A549 (cell line): Measurements from ENCODE around the gene ANKRD28. TPM values are rescaled to one million over a fixed set of nuclear protein-coding genes. Genes with fewer than 3 reads are reported as not detected.

ENCODE experiments used
- ATAC-seq, 2 experiments: fragments of 200-7000 bp in 1 of 2; fragments of >200 bp in 1 of 2; cut with Nextera tagmentation in 1 of 2; cut with Tn5 transposase in 1 of 2; 3 replicates each; pipeline versions ENCODE4 v1.8.0 to v1.9.1; 2018 to 2020; ENCODE audit warnings: mild to moderate bottlenecking in 1 of 2, moderate library complexity in 1 of 2
- CTCF ChIA-PET: fragments of 300-600 bp; sonication (Branson Sonifier 250); formaldehyde crosslinking; extraction: SDS; loops from one replicate; lab custom pipeline; 2021; ENCODE audit warnings: antibody characterized with exemption, inconsistent platforms; lab: Yijun Ruan, JAX
- POLR2A ChIA-PET: fragments of 350-600 bp; formaldehyde crosslinking; extraction: SDS; loops from one replicate; lab custom pipeline; 2021; ENCODE audit warnings: antibody characterized with exemption, inconsistent platforms; lab: Yijun Ruan, JAX
- DNase-seq, 2 experiments: peaks; one replicate each; pipeline versions ENCODE4 v3.0.0 to v3.0.0-alpha.2; 2011 to 2016; ENCODE audit warnings: low read depth in 1 of 2, low spot score in 1 of 2
- FAIRE-seq: peaks from 2 replicates; lab custom pipeline; 2011; peaks lifted over from hg19 to GRCh38; lab: Jason Lieb, UNC
- H3K27ac ChIP-seq, 2 experiments: fragments of >200 bp; sonication (Bioruptor Twin); formaldehyde crosslinking; 3 replicates each; pipeline ENCODE4 v1.5.1; 2016 to 2017
- H3K4me1 ChIP-seq: fragments of >200 bp; sonication (Bioruptor Twin); formaldehyde crosslinking; 3 replicates; pipeline ENCODE4 v1.6.1; 2016
- H3K4me2 ChIP-seq: fragments of >200 bp; sonication (Bioruptor Twin); formaldehyde crosslinking; 3 replicates; pipeline ENCODE4 v1.6.1; 2016
- H3K4me3 ChIP-seq: fragments of >200 bp; sonication (Bioruptor Twin); formaldehyde crosslinking; 3 replicates; pipeline ENCODE4 v1.5.1; 2016
- H3K9me3 ChIP-seq: fragments of >200 bp; sonication (Bioruptor Twin); formaldehyde crosslinking; 3 replicates; pipeline ENCODE4 v1.6.1; 2016
- BHLHE40 ChIP-seq: IDR thresholded peaks from 2 replicates; pipeline ENCODE4 v1.6.1; 2012; ENCODE audit warnings: low read depth, low read length, inconsistent platforms
- CBX2 ChIP-seq: fragments of 200-600 bp; sonication (generic); IDR thresholded peaks from 2 replicates; pipeline ENCODE4 v1.6.1; 2016; ENCODE audit warnings: low read depth, mild to moderate bottlenecking, borderline replicate concordance
- CHD4 ChIP-seq: fragments of 200-600 bp; sonication (generic); IDR thresholded peaks from 2 replicates; pipeline ENCODE4 v1.6.1; 2016; ENCODE audit warnings: antibody characterized with exemption, mild to moderate bottlenecking, borderline replicate concordance
- CTCF ChIP-seq: fragments of >200 bp; sonication (Bioruptor Twin); formaldehyde crosslinking; IDR thresholded peaks from 3 replicates; pipeline ENCODE4 v1.5.1; 2016
- E2F6 ChIP-seq: IDR thresholded peaks from 2 replicates; pipeline ENCODE4 v1.6.1; 2012; ENCODE audit warnings: low read depth, borderline replicate concordance
- EHMT2 ChIP-seq: fragments of 200-600 bp; sonication (generic); IDR thresholded peaks from 2 replicates; pipeline ENCODE4 v1.6.1; 2016; ENCODE audit warnings: antibody characterized with exemption, low read depth, mild to moderate bottlenecking, moderate library complexity
- EP300 ChIP-seq, 2 experiments: fragments of >200 bp; sonication (Bioruptor Twin); formaldehyde crosslinking; IDR thresholded peaks; 2 replicates in 1 of 2; 3 replicates in 1 of 2; pipeline ENCODE4 v1.6.1; 2016 to 2017
- FOSB ChIP-seq: fragments of 250-450 bp; sonication (Bioruptor Pico); IDR thresholded peaks from 2 replicates; pipeline ENCODE4 v1.5.0; 2020; ENCODE audit warnings: mild to moderate bottlenecking, moderate library complexity
- FOSL2 ChIP-seq, 2 experiments: fragments of 450-650 bp in 1 of 2; fragments of >200 bp in 1 of 2; sonication (Bioruptor Twin) in 1 of 2; formaldehyde crosslinking; IDR thresholded peaks; 2 replicates each; pipeline versions ENCODE4 v1.5.0 to v1.6.1; 2016 to 2020; ENCODE audit warnings: mild to moderate bottlenecking in 1 of 2, moderate library complexity in 1 of 2
- GATA3 ChIP-seq: IDR thresholded peaks from 2 replicates; pipeline ENCODE4 v1.6.1; 2012; ENCODE audit warnings: borderline replicate concordance
- HDAC2 ChIP-seq: fragments of 200-600 bp; sonication (generic); IDR thresholded peaks from 2 replicates; pipeline ENCODE4 v1.6.1; 2016
- HES2 ChIP-seq: fragments of >200 bp; sonication (Bioruptor Twin); formaldehyde crosslinking; IDR thresholded peaks from 2 replicates; pipeline ENCODE4 v1.6.1; 2016
- HEYL ChIP-seq: fragments of 250-450 bp; sonication (Bioruptor Pico); IDR thresholded peaks from 2 replicates; pipeline ENCODE4 v1.8.0; 2021; ENCODE audit warnings: mild to moderate bottlenecking, moderate library complexity
- HOXB5 ChIP-seq: fragments of 250-450 bp; sonication (Bioruptor Pico); IDR thresholded peaks from 2 replicates; pipeline ENCODE4 v1.5.0; 2020; ENCODE audit warnings: mild to moderate bottlenecking, moderate library complexity
- JUN ChIP-seq, 2 experiments: fragments of >200 bp; sonication (Bioruptor Twin); formaldehyde crosslinking; IDR thresholded peaks; 2 replicates in 1 of 2; 3 replicates in 1 of 2; pipeline ENCODE4 v1.6.1; 2016 to 2017
- JUNB ChIP-seq: fragments of >200 bp; sonication (Bioruptor Twin); formaldehyde crosslinking; IDR thresholded peaks from 2 replicates; pipeline ENCODE4 v1.6.1; 2016
- KDM5A ChIP-seq: fragments of 200-600 bp; sonication (generic); IDR thresholded peaks from 2 replicates; pipeline ENCODE4 v1.6.1; 2016; ENCODE audit warnings: antibody characterized with exemption, mild to moderate bottlenecking
- MAFK ChIP-seq: fragments of 450-650 bp; IDR thresholded peaks from 2 replicates; pipeline ENCODE4 v1.6.1; 2014; ENCODE audit not compliant: partially characterized antibody
- MAZ ChIP-seq: fragments of 150-350 bp; IDR thresholded peaks from 2 replicates; pipeline ENCODE4 v1.6.1; 2014; ENCODE audit warnings: antibody characterized with exemption, low read depth, low read length, borderline replicate concordance
- MYC ChIP-seq: IDR thresholded peaks from 2 replicates; pipeline ENCODE4 v1.6.1; 2012; ENCODE audit warnings: mild to moderate bottlenecking, inconsistent platforms, low read length, improper control_type of control experiment, borderline replicate concordance
- NFE2L2 ChIP-seq: fragments of 150-350 bp; conservative IDR thresholded peaks from 2 replicates; pipeline ENCODE4 v1.6.1; 2014; ENCODE audit warnings: low read length
- POLR2A ChIP-seq: IDR thresholded peaks from 2 replicates; pipeline ENCODE4 v1.6.1; 2012; ENCODE audit warnings: mild to moderate bottlenecking, low read length
- RCOR1 ChIP-seq: fragments of 150-350 bp; IDR thresholded peaks from 2 replicates; pipeline ENCODE4 v1.6.1; 2014; ENCODE audit warnings: antibody characterized with exemption, low read length, low read depth
- REST ChIP-seq: fragments of 200-600 bp; sonication (generic); IDR thresholded peaks from 2 replicates; pipeline ENCODE4 v1.6.1; 2016; ENCODE audit warnings: antibody characterized with exemption, mild to moderate bottlenecking, moderate library complexity
- RNF2 ChIP-seq: fragments of 200-600 bp; sonication (generic); IDR thresholded peaks from 2 replicates; pipeline ENCODE4 v1.6.1; 2016; ENCODE audit warnings: low read depth, mild to moderate bottlenecking, antibody characterized with exemption, moderate library complexity, borderline replicate concordance
- SREBF2 ChIP-seq: fragments of 450-650 bp; IDR thresholded peaks from 2 replicates; pipeline ENCODE4 v1.6.1; 2014; ENCODE audit warnings: mild to moderate bottlenecking, moderate library complexity
- WGBS: methylation state at CpG from one replicate; pipeline ENCODE4 v1.1.6; 2017; ENCODE audit errors: missing lambda C conversion rate; 5-methylcytosine and 5-hydroxymethylcytosine counted together
- polyA plus RNA-seq, 4 experiments: library from polyadenylated mRNA; depleted of rRNA in 3 of 4; stranded (reverse); fragments of >200 nt; fragmentation: RNase III in 1 of 4; extraction: RNeasy Plus Mini Kit Qiagen cat#74134 plus additional on column Dnase treatment in 1 of 4; gene quantifications; 2 replicates in 3 of 4; 3 replicates in 1 of 4; pipeline ENCODE4 v1.2.3, GENCODE V29; 2011 to 2017
- TF ChIP-seq, protein P1 (sequence below): IDR thresholded peaks from 2 replicates; pipeline ENCODE4 v1.6.1; 2012

The ANKRD28 gene
- polyA plus RNA-seq, 2 of the 4 experiments (the other 2 are of a cell fraction) = 29.9 to 72.0 TPM

DNA sequence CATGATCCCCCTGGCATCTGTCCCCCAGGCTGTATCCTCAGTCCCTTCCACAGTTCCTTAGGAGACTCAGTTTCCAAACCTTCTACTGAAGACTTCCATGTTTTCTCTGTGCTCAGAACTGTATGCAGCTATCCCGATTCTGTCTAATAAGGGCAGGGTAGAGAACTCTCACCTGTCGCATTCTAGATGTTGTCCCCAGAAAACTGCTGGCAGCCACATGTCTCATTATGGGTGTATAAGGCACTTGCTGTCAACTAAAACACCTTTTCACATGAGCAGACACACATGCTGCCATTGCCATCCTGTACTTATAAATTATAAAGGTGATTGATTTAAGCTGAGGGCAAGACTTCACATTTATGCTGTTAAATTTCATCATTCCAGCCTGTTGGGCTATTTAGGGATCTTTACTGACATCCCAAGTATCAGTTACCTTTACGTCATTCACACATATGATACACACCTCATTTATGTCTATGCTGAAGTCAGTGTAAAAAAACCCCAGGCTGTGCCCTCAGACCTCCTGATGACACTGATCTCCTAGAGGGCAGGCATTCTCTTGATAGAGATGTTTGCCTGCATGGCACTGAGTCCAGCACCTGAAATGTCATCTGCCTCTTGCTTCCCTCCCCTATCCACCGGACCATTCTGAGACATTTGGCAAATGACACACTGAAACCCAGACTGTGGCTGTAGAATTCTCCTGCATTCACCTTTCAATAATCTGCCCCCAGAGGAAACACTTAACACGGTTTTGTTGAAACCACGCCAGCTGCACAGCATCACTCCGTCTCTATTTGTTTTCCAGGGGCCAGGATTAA is 160.4 kb downstream of the ANKRD28 start:
- ChIA-PET CTCF (interaction anchor here (1.3 to 1.8 kb wide), 2 partner anchors 9 to 160 kb away, joined by 3 to 7 read pairs; no protein-coding TSS in a partner anchor), POLR2A (interaction anchor here (3.0 kb wide), 1 partner anchor 9 kb away, joined by 11 read pairs; no protein-coding TSS in a partner anchor)
- H3K27ac ChIP-seq = peak overlapping the region; percentile 75 to 95
- no peaks in the 10 kb centered on the region for H3K9me3 ChIP-seq
- FAIRE-seq (no peak), ATAC-seq (peak in 1 of 2 experiments; percentile 13; a peak in 2 of 6 replicates), DNase-seq (no peak)
- TF ChIP-seq KDM5A (no peak), FOSB (CRISPR knock-in tag) (no peak), NFE2L2 (no peak), BHLHE40 (no peak), HOXB5 (no peak), CHD4 (no peak), HES2 (no peak), MAZ (no peak), RNF2 (no peak), RCOR1 (no peak), CTCF (no peak), REST (no peak), SREBF2 (no peak), JUN (IDR thresholded peaks at IDR 0.05) (no peak), CBX2 (no peak)
- H3K4me3 ChIP-seq = no peak overlapping the region
- H3K4me1 ChIP-seq = peaks cover 69% of the 10 kb centered on the region
- H3K4me2 ChIP-seq = peak overlapping the region; percentile 64
- WGBS = 51% methylated on average over 7 of the region's 7 CpGs

DNA sequence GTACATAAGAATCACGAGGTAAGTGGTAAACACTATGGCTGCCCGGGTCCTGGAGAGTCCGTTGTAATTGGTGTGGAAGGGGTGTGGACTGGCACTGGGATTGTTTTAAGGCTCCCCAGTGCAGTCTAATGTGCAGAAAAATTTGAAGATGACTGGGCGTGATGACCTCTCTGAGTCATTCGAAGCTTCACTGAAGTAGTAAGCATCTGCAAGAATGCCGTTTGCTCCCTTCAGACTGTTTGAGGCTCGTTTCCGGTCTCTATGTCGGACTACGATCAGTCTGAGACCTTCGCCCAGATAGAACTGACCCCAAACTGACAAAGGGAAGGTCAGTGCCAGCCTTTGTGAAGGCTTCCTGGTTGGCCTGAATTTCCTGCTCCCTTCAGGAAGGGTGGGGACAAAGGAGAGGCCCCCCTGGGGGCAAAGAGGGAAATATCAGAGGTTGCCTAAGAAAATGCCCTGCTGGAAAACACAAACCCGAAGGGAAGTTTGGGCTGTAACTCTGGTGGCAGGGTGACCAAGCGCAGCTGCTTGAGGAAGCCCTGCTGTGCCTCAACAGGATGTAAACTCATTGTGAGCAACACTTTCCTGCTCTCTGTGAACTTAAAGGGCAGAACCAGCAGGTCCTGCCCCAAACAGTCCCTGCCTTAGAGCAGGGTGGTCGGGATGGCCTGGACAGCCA is 161.6 kb downstream of the ANKRD28 start:
- ChIA-PET CTCF (interaction anchor here (1.3 to 4.1 kb wide), 2 partner anchors 9 to 161 kb away, joined by 3 to 25 read pairs; no protein-coding TSS in a partner anchor), POLR2A (interaction anchor here (2.2 to 3.0 kb wide), 2 partner anchors 10 to 161 kb away, joined by 9 to 11 read pairs; partner anchors contain the start of gene ANKRD28)
- TF ChIP-seq JUNB (peak; percentile 59; the same call in 1 of the 2 replicates), HOXB5 (peak; percentile 44; the same call in 1 of the 2 replicates), HEYL (CRISPR knock-in tag) (0 out of 2 replicates have a peak, but pooled peaks have one; percentile 22), HDAC2 (no peak), JUN (IDR thresholded peaks at IDR 0.05) (peak in 1 of 2 experiments; percentile 26; a peak in 2 of 5 replicates), GATA3 (peak; percentile 46; the same call in 1 of the 2 replicates), MAFK (peak; percentile 2), E2F6 (peak; percentile 48; the same call in 1 of the 2 replicates), EP300 (IDR thresholded peaks at IDR 0.05) (peak; percentile 10 to 18; a peak in 1 of 5 replicates), POLR2A (no peak), FOSL2 (IDR thresholded peaks at IDR 0.05) (peak; percentile 44; the same call in 1 of the 2 replicates), FOSL2 (CRISPR knock-in tag; IDR thresholded peaks at IDR 0.05) (peak; percentile 73), EHMT2 (no peak), MYC (no peak)
- TF ChIP-seq, protein P1, sequence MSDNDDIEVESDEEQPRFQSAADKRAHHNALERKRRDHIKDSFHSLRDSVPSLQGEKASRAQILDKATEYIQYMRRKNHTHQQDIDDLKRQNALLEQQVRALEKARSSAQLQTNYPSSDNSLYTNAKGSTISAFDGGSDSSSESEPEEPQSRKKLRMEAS = peak; percentile 79
- Histone ChIP-seq H3K4me1 (peaks cover 81% of the 10 kb centered on the region), H3K4me2 (peak overlapping the region; percentile 64), H3K4me3 (no peak overlapping the region), H3K27ac (peak overlapping the region; percentile 75 to 95), H3K9me3 (no peaks in the 10 kb centered on the region)
- DNase-seq = peak; percentile 58 to 78
- peak; percentile 81 to 82 for ATAC-seq
- no peak for FAIRE-seq
- 7% methylated on average over 14 of the region's 14 CpGs for WGBS
